Left colon (tissue), 2 donors: ENCODE results near the gene DAPK1. TPM values are rescaled to one million over a fixed set of nuclear protein-coding genes. Genes with fewer than 3 reads are reported as not detected.
A peak's percentile ranks its signal among the peaks of the same experiment; 100 is the strongest.

ENCODE experiments used
- ATAC-seq: fragments of 200-7000 bp; cut with Tn5 transposase; one replicate; pipeline ENCODE4 v1.9.1; 2020; ENCODE audit warnings: mild to moderate bottlenecking, moderate library complexity
- DNase-seq, 2 donors: peaks; one replicate each; pipeline ENCODE4 v3.0.0-alpha.2; 2020
- intact Hi-C, 2 donors: fragments of 100-400 bp; cut with DNase I in 1 of 2; cut with micrococcal nuclease in 1 of 2; formaldehyde crosslinking; loops; one replicate each; pipeline versions ENCODE4 v1.11.2 to v1.14.0; 2022; cut with DNase I, micrococcal nuclease
- total RNA-seq, 2 donors: library from RNA; stranded (reverse); fragmentation: NEBNext Ultra II Directional; extraction: Animal tissue kit (Norgen Biotek cat#: 25700); gene quantifications; one replicate each; pipeline ENCODE4 v1.2.1, GENCODE V29; 2021
- donor health status: DM: no; HTN: no; CAD: no.
- donor health status: DM: yes; HTN: yes; CAD: no.

The DAPK1 gene
- total RNA-seq, 2 donors from 2014 or later: 10.4 to 22.8 TPM

- ATAC-seq: no peak
- no peak for DNase-seq
- intact Hi-C loops: no loop called here
These were observed 204.3 kb downstream of the DAPK1 start for GRCh38 chr9:87701931-87702421.

DNA sequence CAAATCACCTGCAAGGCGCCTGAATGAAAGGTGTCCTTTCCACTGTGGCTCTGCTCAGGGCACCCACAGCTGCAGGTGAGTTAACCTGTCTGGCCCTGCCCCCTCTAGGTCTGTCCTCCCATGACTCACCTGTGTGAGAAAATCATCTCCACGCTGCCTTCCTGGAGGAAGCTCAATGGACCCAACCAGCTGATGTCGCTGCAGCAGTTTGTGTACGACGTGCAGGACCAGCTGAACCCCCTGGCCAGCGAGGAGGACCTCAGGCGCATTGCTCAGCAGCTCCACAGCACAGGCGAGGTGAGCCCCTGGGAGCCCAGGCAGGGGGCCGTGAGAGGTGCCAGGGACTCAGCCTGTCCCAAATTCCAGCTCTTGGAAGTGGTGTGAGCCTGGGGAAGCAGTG is 205.3 kb downstream of the DAPK1 start:
- intact Hi-C loops: no loop called here
- ATAC-seq (no peak), DNase-seq (no peak)

DNA sequence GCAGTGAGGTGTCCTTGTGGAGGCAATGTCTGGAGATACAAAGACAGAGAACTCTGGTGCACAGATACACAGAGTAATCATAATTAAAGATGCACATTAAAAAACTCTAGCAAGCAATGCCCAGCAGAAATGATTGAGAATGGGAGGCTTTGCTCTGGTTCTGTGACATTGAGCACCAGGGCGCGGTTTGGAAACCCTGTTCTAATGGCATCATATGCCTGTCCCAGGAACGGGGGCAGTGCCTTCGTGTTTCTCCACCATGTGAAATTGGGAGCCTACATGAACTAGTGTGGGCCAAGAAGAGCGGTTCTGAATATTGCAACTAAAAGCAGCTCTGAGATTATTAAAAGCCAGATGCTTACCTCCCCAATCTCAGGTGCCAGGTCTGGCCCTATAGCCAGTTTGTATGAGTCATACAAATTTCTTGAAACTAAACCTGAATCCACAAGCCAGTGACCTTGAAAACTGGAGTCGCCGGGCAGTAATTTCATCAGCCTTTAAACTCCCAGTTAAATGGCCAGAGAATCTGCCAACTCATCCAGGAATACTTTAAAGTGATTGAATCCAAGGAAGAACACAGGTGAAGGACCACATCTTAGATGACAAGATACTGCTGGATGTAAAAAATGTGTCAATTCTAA is 206.1 kb downstream of the DAPK1 start:
- DNase-seq: no peak
- no peak for ATAC-seq
- intact Hi-C loops: no loop called here

- DNase-seq (no peak), ATAC-seq (no peak)
- intact Hi-C loops: no loop called here
These were observed 206.7 kb downstream of the DAPK1 start for GRCh38 chr9:87704342-87704741.

GRCh38 chr9:87706066-87706739 is 208.5 kb downstream of the DAPK1 start:
- ATAC-seq (no peak), DNase-seq (no peak)
- intact Hi-C loops: no loop called here

- intact Hi-C loops: no loop called here
- ATAC-seq: no peak
- DNase-seq: no peak
These were observed 210.3 kb downstream of the DAPK1 start for GRCh38 chr9:87707805-87708506.

DNA sequence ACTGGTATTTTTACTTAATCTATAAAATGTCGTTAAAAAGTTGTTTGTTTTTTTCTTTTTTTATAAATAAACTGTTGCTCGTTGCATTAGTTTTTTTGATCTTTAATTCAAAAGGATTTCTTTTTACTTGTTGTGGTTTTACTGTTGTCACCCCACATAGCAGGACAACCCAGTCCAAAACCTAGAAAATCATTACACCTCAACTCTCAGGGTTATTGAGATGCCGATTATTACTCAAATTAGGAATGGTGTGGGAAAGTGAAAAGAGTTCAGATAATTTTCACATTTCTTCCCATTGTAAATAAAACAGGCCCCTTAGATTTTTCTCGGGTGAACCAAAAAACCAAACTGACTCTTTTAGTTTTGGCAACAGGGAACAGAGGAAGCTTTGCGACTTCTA is 210.9 kb downstream of the DAPK1 start:
- no peak for ATAC-seq
- intact Hi-C loops: no loop called here
- no peak for DNase-seq

GRCh38 chr9:87708986-87709728 is 211.5 kb downstream of the DAPK1 start:
- ATAC-seq (no peak), DNase-seq (no peak)
- intact Hi-C loops: no loop called here

DNA sequence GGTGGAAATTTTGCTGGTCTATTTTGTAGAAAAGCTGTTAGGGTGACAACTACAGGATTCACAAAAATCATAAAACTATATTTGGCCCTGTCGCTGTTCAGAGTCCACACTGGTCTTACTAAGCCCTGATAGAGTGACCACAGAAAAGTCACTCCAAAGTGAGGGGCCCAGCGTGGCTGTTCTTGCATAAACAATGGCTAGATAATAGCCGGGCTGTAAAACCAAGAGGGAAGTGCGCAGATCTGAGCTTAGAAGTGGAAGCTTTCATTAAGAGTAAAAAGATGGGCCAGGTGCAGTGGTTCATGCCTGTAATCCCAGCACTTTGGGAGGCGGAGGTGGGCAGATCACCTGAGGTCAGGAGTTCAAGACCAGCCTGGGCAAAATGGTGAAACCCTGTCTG is 212.8 kb downstream of the DAPK1 start:
- ATAC-seq (no peak), DNase-seq (no peak)
- intact Hi-C loops: no loop called here

- ATAC-seq (no peak), DNase-seq (no peak)
- intact Hi-C loops: no loop called here
These were observed 214.5 kb downstream of the DAPK1 start for GRCh38 chr9:87711857-87712800.

GRCh38 chr9:87712801-87713277 is 215.2 kb downstream of the DAPK1 start:
- intact Hi-C loops: no loop called here
- DNase-seq (no peak), ATAC-seq (no peak)

- intact Hi-C loops: no loop called here
- ATAC-seq: peak; percentile 34
- DNase-seq: peak; percentile 45 to 87
These were observed 215.8 kb downstream of the DAPK1 start for GRCh38 chr9:87713278-87713987.

DNA sequence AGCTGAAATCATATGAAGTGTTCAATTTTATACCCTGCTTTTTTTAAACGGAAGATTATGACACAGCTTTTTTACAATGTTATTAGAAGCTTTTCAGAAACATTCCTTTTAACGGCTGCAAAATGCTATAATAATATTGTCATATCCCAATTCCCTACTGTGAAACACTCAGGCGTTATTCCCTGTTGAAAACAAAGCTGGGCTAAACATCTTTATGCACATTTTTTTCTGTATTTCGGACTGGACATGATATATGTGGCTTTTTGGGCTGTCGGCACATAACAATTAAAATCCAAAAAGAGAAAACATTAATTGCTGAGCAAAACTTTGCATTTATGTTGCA is 216.3 kb downstream of the DAPK1 start:
- DNase-seq (no peak), ATAC-seq (no peak)
- intact Hi-C loops: no loop called here

DNA sequence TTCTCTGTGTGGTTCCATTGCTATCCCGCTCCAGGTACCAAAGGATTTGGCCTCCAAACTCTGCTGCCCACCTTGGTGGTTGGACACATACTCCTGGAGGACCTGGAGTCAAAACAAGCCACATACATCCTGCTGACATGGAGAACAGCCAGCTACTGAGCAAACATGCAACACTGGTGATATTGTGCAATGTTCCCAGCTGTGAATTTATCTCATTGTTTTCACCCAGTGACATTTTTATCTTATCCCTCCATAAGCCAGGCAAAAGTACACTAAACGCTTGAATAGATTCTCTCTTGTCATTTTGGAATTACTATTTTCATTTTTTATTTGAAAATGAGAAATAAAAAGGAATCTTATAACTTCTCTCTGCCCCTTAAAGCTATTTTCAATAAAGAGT is 217.2 kb downstream of the DAPK1 start:
- DNase-seq (no peak), ATAC-seq (no peak)
- intact Hi-C loops: no loop called here

- DNase-seq (no peak), ATAC-seq (no peak)
- intact Hi-C loops: no loop called here
These were observed 218.5 kb downstream of the DAPK1 start for GRCh38 chr9:87716141-87716540.

GRCh38 chr9:87717456-87717855 is 219.8 kb downstream of the DAPK1 start:
- no peak for DNase-seq
- ATAC-seq: no peak
- intact Hi-C loops: no loop called here

DNA sequence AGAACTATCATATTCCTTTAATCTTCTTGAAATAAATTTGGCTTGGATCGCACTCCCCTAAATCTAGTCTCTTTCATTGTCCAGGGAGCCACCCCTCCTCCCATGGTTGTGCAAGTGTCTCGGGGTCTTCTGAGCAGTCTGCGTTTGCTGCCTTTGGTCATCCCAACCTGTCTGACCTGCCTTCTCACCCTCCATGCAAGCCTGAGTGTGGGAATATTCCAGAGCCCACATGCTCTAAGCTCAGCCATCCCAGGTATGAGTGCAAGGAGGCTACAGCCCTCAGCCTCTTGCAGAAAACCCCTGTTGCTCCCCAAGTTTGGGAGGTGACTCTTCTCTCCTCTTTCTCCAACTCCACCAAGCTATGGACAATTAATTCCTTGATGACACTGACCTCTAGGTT is 220.6 kb downstream of the DAPK1 start:
- DNase-seq: no peak
- ATAC-seq: no peak
- intact Hi-C loops: no loop called here
